KMS-11 (cell line): Measurements from ENCODE around the gene CEP128.
A peak's percentile ranks its signal among the peaks of the same experiment; 100 is the strongest.

Source experiments
- H2AFZ ChIP-seq: fragments of 200-600 bp; sonication (generic); 2 replicates; pipeline ENCODE4 v1.6.1; 2016; ENCODE audit warnings: antibody characterized with exemption, mixed run types, low read depth
- H3K27ac ChIP-seq: fragments of 200-600 bp; sonication (generic); 2 replicates; pipeline ENCODE4 v1.6.1; 2016; ENCODE audit warnings: mild to moderate bottlenecking, mixed run types
- H3K27me3 ChIP-seq: fragments of 200-600 bp; sonication (generic); 2 replicates; pipeline ENCODE4 v1.6.1; 2017; ENCODE audit warnings: mild to moderate bottlenecking, low read depth, mixed run types, moderate library complexity; ENCODE audit not compliant: insufficient read depth
- H3K36me3 ChIP-seq: fragments of 200-600 bp; sonication (generic); 2 replicates; pipeline ENCODE4 v1.6.1; 2017; ENCODE audit warnings: mild to moderate bottlenecking, mixed run types; ENCODE audit not compliant: insufficient read depth
- H3K4me1 ChIP-seq: fragments of 200-600 bp; sonication (generic); 2 replicates; pipeline ENCODE4 v1.6.1; 2016; ENCODE audit warnings: mild to moderate bottlenecking, low read depth, mixed run types; ENCODE audit not compliant: poor library complexity, severe bottlenecking
- H3K4me2 ChIP-seq: fragments of 200-600 bp; sonication (generic); 2 replicates; pipeline ENCODE4 v1.7.0; 2016; ENCODE audit warnings: mild to moderate bottlenecking, mixed run types
- H3K4me3 ChIP-seq: fragments of 200-600 bp; sonication (generic); IDR thresholded peaks from 2 replicates; pipeline ENCODE4 v1.6.1; 2017; ENCODE audit warnings: low read depth, low read length, mixed read lengths; ENCODE audit not compliant: insufficient read depth
- H3K79me2 ChIP-seq: fragments of 200-600 bp; sonication (generic); 2 replicates; pipeline ENCODE4 v1.6.1; 2016; ENCODE audit warnings: low read depth, mixed run types; ENCODE audit not compliant: insufficient read depth
- H3K9ac ChIP-seq: fragments of 200-600 bp; sonication (generic); 2 replicates; pipeline ENCODE4 v1.6.1; 2016; ENCODE audit warnings: mild to moderate bottlenecking, mixed run types
- H4K20me1 ChIP-seq: fragments of 200-600 bp; sonication (generic); 2 replicates; pipeline ENCODE4 v1.6.1; 2016; ENCODE audit warnings: mild to moderate bottlenecking, mixed run types; ENCODE audit not compliant: insufficient read depth
- CTCF ChIP-seq: fragments of 200-600 bp; sonication (generic); conservative IDR thresholded peaks from 2 replicates; pipeline ENCODE4 v1.6.1; 2017; ENCODE audit warnings: low read depth, mild to moderate bottlenecking, antibody characterized with exemption, low read length, moderate library complexity, mixed read lengths

Gene CEP128

GRCh38 chr14:80965037-80965436 lies 23.5 kb upstream of the CEP128 start:
- Histone ChIP-seq H3K36me3 (no peaks in the 10 kb centered on the region), H3K4me1 (peaks cover 45% of the 10 kb centered on the region), H2AFZ (no peak overlapping the region), H3K4me2 (no peak overlapping the region), H3K79me2 (peaks cover 20% of the 10 kb centered on the region; the same call in 1 of the 2 replicates), H3K4me3 (no peak overlapping the region), H4K20me1 (no peaks in the 10 kb centered on the region), H3K27ac (no peak overlapping the region), H3K27me3 (no peaks in the 10 kb centered on the region), H3K9ac (no peak overlapping the region)
- no peak for TF ChIP-seq CTCF

GRCh38 chr14:80959496-80959895 lies 18.0 kb upstream of the CEP128 start:
- peak overlapping the region; percentile 79; the same call in 1 of the 2 replicates for H3K9ac ChIP-seq
- H4K20me1 ChIP-seq: no peaks in the 10 kb centered on the region
- H3K27me3 ChIP-seq: no peaks in the 10 kb centered on the region
- no peak for TF ChIP-seq CTCF
- H3K27ac ChIP-seq: peak overlapping the region; percentile 89
- peaks cover 69% of the 10 kb centered on the region for H3K4me1 ChIP-seq
- no peak overlapping the region for H2AFZ ChIP-seq
- no peak overlapping the region for H3K4me3 ChIP-seq
- peak overlapping the region; percentile 75 for H3K4me2 ChIP-seq
- peaks cover 51% of the 10 kb centered on the region; the same call in 1 of the 2 replicates for H3K79me2 ChIP-seq
- no peaks in the 10 kb centered on the region for H3K36me3 ChIP-seq

GRCh38 chr14:80958939-80959338 lies 17.4 kb upstream of the CEP128 start:
- H3K27me3 ChIP-seq: no peaks in the 10 kb centered on the region
- no peak overlapping the region for H3K4me3 ChIP-seq
- H4K20me1 ChIP-seq: no peaks in the 10 kb centered on the region
- H3K79me2 ChIP-seq: peaks cover 51% of the 10 kb centered on the region; the same call in 1 of the 2 replicates
- no peaks in the 10 kb centered on the region for H3K36me3 ChIP-seq
- peak overlapping the region; percentile 89 for H3K27ac ChIP-seq
- H3K4me1 ChIP-seq: peaks cover 69% of the 10 kb centered on the region
- peak overlapping the region; percentile 75 for H3K4me2 ChIP-seq
- no peak for TF ChIP-seq CTCF
- peak overlapping the region; percentile 79; the same call in 1 of the 2 replicates for H3K9ac ChIP-seq
- no peak overlapping the region for H2AFZ ChIP-seq

- peak overlapping the region; percentile 75 for H3K4me2 ChIP-seq
- no peak overlapping the region for H2AFZ ChIP-seq
- no peak for TF ChIP-seq CTCF
- no peaks in the 10 kb centered on the region for H3K27me3 ChIP-seq
- H3K9ac ChIP-seq: peak overlapping the region; percentile 79; the same call in 1 of the 2 replicates
- peaks cover 48% of the 10 kb centered on the region; the same call in 1 of the 2 replicates for H3K79me2 ChIP-seq
- H3K4me1 ChIP-seq: peaks cover 66% of the 10 kb centered on the region
- no peak overlapping the region for H3K4me3 ChIP-seq
- H4K20me1 ChIP-seq: no peaks in the 10 kb centered on the region
- peak overlapping the region; percentile 89 for H3K27ac ChIP-seq
- no peaks in the 10 kb centered on the region for H3K36me3 ChIP-seq
Observed at GRCh38 chr14:80958226-80958625, 16.7 kb upstream of the CEP128 start.
